Thoracic aorta (tissue), 2 donors: ENCODE results near the gene SLC25A18. TPM values are rescaled to one million over a fixed set of nuclear protein-coding genes. Genes with fewer than 3 reads are reported as not detected.

ENCODE experiments used
- ATAC-seq: fragments of 150-250 bp; one replicate; pipeline ENCODE4 v1.8.0; 2017; ENCODE audit warnings: low read depth; ENCODE audit not compliant: insufficient number of reproducible peaks, low FRiP score
- DNase-seq: peaks from one replicate; pipeline ENCODE4 v3.0.0-alpha.2; 2020; ENCODE audit warnings: low spot score
- H3K27ac ChIP-seq, 2 donors: fragments of 200-600 bp; sonication (generic); 1 replicate in 1 of 2; 2 replicates in 1 of 2; pipeline ENCODE4 v1.5.1; 2016; ENCODE audit warnings: mild to moderate bottlenecking in 2 of 2, moderate library complexity in 2 of 2
- H3K27me3 ChIP-seq: fragments of 200-600 bp; sonication (generic); replicated peaks from 2 replicates; pipeline ENCODE4 v1.6.0; 2016; ENCODE audit warnings: mild to moderate bottlenecking; ENCODE audit not compliant: insufficient read depth
- H3K36me3 ChIP-seq: fragments of 200-600 bp; sonication (generic); one replicate; pipeline ENCODE4 v1.5.1; 2016
- H3K4me1 ChIP-seq, 2 donors: fragments of 200-600 bp; sonication (generic); 1 replicate in 1 of 2; 2 replicates in 1 of 2; pipeline versions ENCODE4 v1.5.1 to v1.6.0; 2016; ENCODE audit warnings: low read depth in 2 of 2, mild to moderate bottlenecking in 1 of 2; ENCODE audit not compliant: control insufficient read depth in 1 of 2
- H3K4me3 ChIP-seq: fragments of 200-600 bp; sonication (generic); 2 replicates; pipeline ENCODE4 v1.5.1; 2016; ENCODE audit warnings: mild to moderate bottlenecking
- H3K9me3 ChIP-seq: fragments of 200-600 bp; sonication (generic); 2 replicates; pipeline ENCODE4 v1.5.1; 2016
- CTCF ChIP-seq: fragments of 200-600 bp; sonication (generic); IDR thresholded peaks from one replicate; pipeline ENCODE4 v1.5.1; 2019; ENCODE audit warnings: antibody characterized with exemption
- total RNA-seq, 2 donors: library from RNA; depleted of rRNA; stranded (reverse); fragments of >200 nt; gene quantifications; one replicate each; pipeline versions ENCODE4 v1.1.0 to v1.2.3, GENCODE V29; 2016

SLC25A18 gene
- total RNA-seq, 2 donors from 2014 or later, result not detected

GRCh38 chr22:17613280-17613679, 50.0 kb downstream of the SLC25A18 start:
- ATAC-seq, result no peak
- peaks cover 27% of the 10 kb centered on the region for H3K36me3 ChIP-seq

GRCh38 chr22:17627961-17628405, 64.7 kb downstream of the SLC25A18 start:
- no peak for ATAC-seq

More at GRCh38 chr22:17613280-17613679, 50.0 kb downstream of the SLC25A18 start:
- H3K27me3 ChIP-seq, result no peaks in the 10 kb centered on the region
- DNase-seq, result no peak
- H3K27ac ChIP-seq, result no peak overlapping the region
- H3K4me3 ChIP-seq, result no peak overlapping the region
- no peaks in the 10 kb centered on the region for H3K9me3 ChIP-seq
- no peak for TF ChIP-seq CTCF
- H3K4me1 ChIP-seq, result peaks cover 0 to 4% of the 10 kb centered on the region in 2 donors

GRCh38 chr22:17628406-17629172, 65.3 kb downstream of the SLC25A18 start, which contains the start of gene ATP6V1E1:
TSS of gene ATP6V1E1 (minus strand) at chr22:17628749. CDS start at chr22:17628635, 114 bp downstream.
- Histone ChIP-seq H3K4me3 (peak within 1 kb of the TSS; percentile 99), H3K9me3 (no peaks in the 10 kb centered on the region), H3K27me3 (no peaks in the 10 kb centered on the region), H3K27ac (peak within 1 kb of the TSS; percentile 87 to 95), H3K36me3 (no peaks in the 10 kb centered on the region), H3K4me1 (peaks cover 17 to 25% of the 10 kb centered on the region in 2 donors)
- DNase-seq, result peak; percentile 88
- ATAC-seq, result peak; percentile 100
- TF ChIP-seq CTCF, result no peak

More at GRCh38 chr22:17627961-17628405, 64.7 kb downstream of the SLC25A18 start:
- DNase-seq, result no peak
- Histone ChIP-seq H3K27me3 (no peaks in the 10 kb centered on the region), H3K9me3 (no peaks in the 10 kb centered on the region), H3K27ac (peak overlapping the region; percentile 87 to 95), H3K4me1 (peaks cover 17 to 25% of the 10 kb centered on the region in 2 donors), H3K36me3 (peaks cover 2% of the 10 kb centered on the region), H3K4me3 (peak overlapping the region; percentile 99)
- no peak for TF ChIP-seq CTCF

- H3K9me3 ChIP-seq, result no peaks in the 10 kb centered on the region
- peak overlapping the region; percentile 99 for H3K4me3 ChIP-seq
- no peaks in the 10 kb centered on the region for H3K27me3 ChIP-seq
- peak overlapping the region; percentile 87 to 95 for H3K27ac ChIP-seq
- no peaks in the 10 kb centered on the region for H3K36me3 ChIP-seq
- DNase-seq (no peak), ATAC-seq (no peak)
- peaks cover 17 to 25% of the 10 kb centered on the region in 2 donors for H3K4me1 ChIP-seq
- no peak for TF ChIP-seq CTCF
Measured at GRCh38 chr22:17629173-17629489, 65.8 kb downstream of the SLC25A18 start.

GRCh38 chr22:17629641-17630040, 66.3 kb downstream of the SLC25A18 start:
- Histone ChIP-seq H3K27ac (no peak overlapping the region), H3K36me3 (no peaks in the 10 kb centered on the region), H3K4me3 (peak overlapping the region; percentile 99), H3K27me3 (no peaks in the 10 kb centered on the region), H3K4me1 (peaks cover 17 to 25% of the 10 kb centered on the region in 2 donors), H3K9me3 (no peaks in the 10 kb centered on the region)
- no peak for ATAC-seq
- DNase-seq, result no peak
- no peak for TF ChIP-seq CTCF
